Measurements from ENCODE around the gene DNAH7. TPM values are rescaled to one million over a fixed set of nuclear protein-coding genes. Genes with fewer than 3 reads are reported as not detected.

The DNAH7 gene
- total and polyA plus RNA-seq, 9 of the 15 experiments (the other 6 are each of a cell fraction or from before 2014, with no cell fraction given), result 0.03 to 0.42 (median 0.18) TPM

- no peaks in the 10 kb centered on the region for H3K79me2 ChIP-seq (ENCODE audit: control insufficient read depth, insufficient read depth, low read length)
- H3K27ac ChIP-seq (ENCODE audit: extremely low read depth, low read depth, low read length), result no peak overlapping the region
- intact Hi-C loops (cut with micrococcal nuclease) (no loop called here), in situ Hi-C loops (cut with MboI) (no loop called here)
- H2AFZ ChIP-seq (ENCODE audit: low read depth, low read length), result no peak overlapping the region
- no peak overlapping the region for H3K4me3 ChIP-seq
- CTCF ChIA-PET (ENCODE audit: low intra/inter-chr PET ratio), result no interaction called here
- H3K4me1 ChIP-seq (replicated peaks in 1 of 2; ENCODE audit: control insufficient read depth in 2 of 2, insufficient read depth in 2 of 2, low read length in 2 of 2), result no peaks in the 10 kb centered on the region
- no peaks in the 10 kb centered on the region for H3K27me3 ChIP-seq (ENCODE audit: control insufficient read depth in 2 of 2, insufficient read depth in 2 of 2, low read length in 2 of 2)
- no peaks in the 10 kb centered on the region for H4K20me1 ChIP-seq (replicated peaks; ENCODE audit: control insufficient read depth, insufficient read depth, low read length)
- FAIRE-seq (no peak), ATAC-seq (no peak), DNase-seq (ENCODE audit: extremely low read depth in 1 of 4, low spot score in 3 of 4) (no peak)
- no peak overlapping the region for H3K9ac ChIP-seq (ENCODE audit: insufficient read depth in 1 of 2, low read depth in 2 of 2, low read length in 2 of 2)
- no peak overlapping the region for H3K4me2 ChIP-seq (ENCODE audit: insufficient read depth, low read length)
- WGBS (ENCODE audit: insufficient coverage, low coverage, missing lambda C conversion rate), result 31% methylated on average over 2 of the region's 2 CpGs
- BruUV-seq (replicated peaks), result no TSS peak
- no peaks in the 10 kb centered on the region for H3K36me3 ChIP-seq (ENCODE audit: control insufficient read depth, insufficient read depth, low read length)
- POLR2A ChIA-PET, result no interaction called here
- no peaks in the 10 kb centered on the region for H3K9me1 ChIP-seq (ENCODE audit: control insufficient read depth, insufficient read depth, low read length)
- H3K9me3 ChIP-seq (replicated peaks; ENCODE audit: control insufficient read depth, insufficient read depth, low read depth, low read length), result no peaks in the 10 kb centered on the region
- TF ChIP-seq ZNF253 (CRISPR knock-in tag; conservative IDR thresholded peaks at IDR 0.05) (no peak), CAMTA2 (CRISPR knock-in tag; conservative IDR thresholded peaks at IDR 0.05) (no peak), ZNF184 (CRISPR knock-in tag; IDR thresholded peaks at IDR 0.05) (no peak), GATAD2A (IDR thresholded peaks at IDR 0.05) (no peak), SAP30 (IDR thresholded peaks at IDR 0.05; ENCODE audit: borderline replicate concordance, insufficient read depth, low read depth, low read length, poor library complexity, severe bottlenecking) (no peak), ZNF133 (CRISPR knock-in tag; IDR thresholded peaks at IDR 0.05) (no peak), ZNF436 (CRISPR knock-in tag; IDR thresholded peaks at IDR 0.05) (no peak), THRB (CRISPR knock-in tag; conservative IDR thresholded peaks at IDR 0.05) (no peak), PCBP1 (IDR thresholded peaks at IDR 0.05; ENCODE audit: low read depth, low read length, poor library complexity, severe bottlenecking) (no peak), MITF (IDR thresholded peaks at IDR 0.05) (no peak), DLX4 (CRISPR knock-in tag; IDR thresholded peaks at IDR 0.05) (no peak)
- TF ChIP-seq, protein P1, sequence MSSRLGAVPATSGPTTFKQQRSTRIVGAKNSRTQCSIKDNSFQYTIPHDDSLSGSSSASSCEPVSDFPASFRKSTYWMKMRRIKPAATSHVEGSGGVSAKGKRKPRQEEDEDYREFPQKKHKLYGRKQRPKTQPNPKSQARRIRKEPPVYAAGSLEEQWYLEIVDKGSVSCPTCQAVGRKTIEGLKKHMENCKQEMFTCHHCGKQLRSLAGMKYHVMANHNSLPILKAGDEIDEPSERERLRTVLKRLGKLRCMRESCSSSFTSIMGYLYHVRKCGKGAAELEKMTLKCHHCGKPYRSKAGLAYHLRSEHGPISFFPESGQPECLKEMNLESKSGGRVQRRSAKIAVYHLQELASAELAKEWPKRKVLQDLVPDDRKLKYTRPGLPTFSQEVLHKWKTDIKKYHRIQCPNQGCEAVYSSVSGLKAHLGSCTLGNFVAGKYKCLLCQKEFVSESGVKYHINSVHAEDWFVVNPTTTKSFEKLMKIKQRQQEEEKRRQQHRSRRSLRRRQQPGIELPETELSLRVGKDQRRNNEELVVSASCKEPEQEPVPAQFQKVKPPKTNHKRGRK (tag; IDR thresholded peaks at IDR 0.05), result no peak
- TF ChIP-seq, protein P2, sequence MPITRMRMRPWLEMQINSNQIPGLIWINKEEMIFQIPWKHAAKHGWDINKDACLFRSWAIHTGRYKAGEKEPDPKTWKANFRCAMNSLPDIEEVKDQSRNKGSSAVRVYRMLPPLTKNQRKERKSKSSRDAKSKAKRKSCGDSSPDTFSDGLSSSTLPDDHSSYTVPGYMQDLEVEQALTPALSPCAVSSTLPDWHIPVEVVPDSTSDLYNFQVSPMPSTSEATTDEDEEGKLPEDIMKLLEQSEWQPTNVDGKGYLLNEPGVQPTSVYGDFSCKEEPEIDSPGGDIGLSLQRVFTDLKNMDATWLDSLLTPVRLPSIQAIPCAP (CRISPR knock-in tag; IDR thresholded peaks at IDR 0.05; ENCODE audit: borderline replicate concordance), result no peak
- TF ChIP-seq, protein P3, sequence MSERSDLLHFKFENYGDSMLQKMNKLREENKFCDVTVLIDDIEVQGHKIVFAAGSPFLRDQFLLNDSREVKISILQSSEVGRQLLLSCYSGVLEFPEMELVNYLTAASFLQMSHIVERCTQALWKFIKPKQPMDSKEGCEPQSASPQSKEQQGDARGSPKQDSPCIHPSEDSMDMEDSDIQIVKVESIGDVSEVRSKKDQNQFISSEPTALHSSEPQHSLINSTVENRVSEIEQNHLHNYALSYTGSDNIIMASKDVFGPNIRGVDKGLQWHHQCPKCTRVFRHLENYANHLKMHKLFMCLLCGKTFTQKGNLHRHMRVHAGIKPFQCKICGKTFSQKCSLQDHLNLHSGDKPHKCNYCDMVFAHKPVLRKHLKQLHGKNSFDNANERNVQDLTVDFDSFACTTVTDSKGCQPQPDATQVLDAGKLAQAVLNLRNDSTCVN (CRISPR knock-in tag; IDR thresholded peaks at IDR 0.05), result no peak
Measured at GRCh38 chr2:195768431-195768830, 300.2 kb downstream of the DNAH7 start.

Data from K562 (cell line).